Activated CD4-positive, alpha-beta T cell treated with anti-CD3 and anti-CD28 coated beads, Interleukin-2, amount 50 U/mL, for 16 hours (primary cell): ENCODE measurements around the gene MMP28.

Source experiments
- DNase-seq: peaks from one replicate; pipeline ENCODE4 v3.0.0-alpha.2; 2020

Gene MMP28

DNA sequence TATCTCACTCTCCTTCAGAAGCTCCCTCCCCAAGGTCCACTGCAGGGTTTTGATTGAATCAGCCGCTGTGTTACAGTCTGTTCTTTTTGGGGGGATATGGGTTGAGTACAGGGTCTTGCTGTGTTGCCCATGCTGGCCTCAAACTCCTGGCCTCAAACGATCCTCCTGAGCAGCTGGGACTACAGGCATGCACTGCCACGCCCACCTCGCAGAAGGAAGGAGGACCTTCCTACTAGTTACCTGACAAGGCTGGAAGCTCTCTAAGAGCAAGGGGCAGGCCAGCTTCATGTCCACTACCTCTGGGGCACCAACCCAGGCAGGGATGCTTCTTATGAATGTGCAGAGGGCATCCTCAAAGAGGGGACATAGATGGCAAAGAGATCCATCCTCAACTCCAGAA, 1.9 kb upstream of the MMP28 start:
- DNase-seq, result no peak

GRCh38 chr17:35796942-35797341, 1.5 kb upstream of the MMP28 start:
- DNase-seq, result no peak

DNA sequence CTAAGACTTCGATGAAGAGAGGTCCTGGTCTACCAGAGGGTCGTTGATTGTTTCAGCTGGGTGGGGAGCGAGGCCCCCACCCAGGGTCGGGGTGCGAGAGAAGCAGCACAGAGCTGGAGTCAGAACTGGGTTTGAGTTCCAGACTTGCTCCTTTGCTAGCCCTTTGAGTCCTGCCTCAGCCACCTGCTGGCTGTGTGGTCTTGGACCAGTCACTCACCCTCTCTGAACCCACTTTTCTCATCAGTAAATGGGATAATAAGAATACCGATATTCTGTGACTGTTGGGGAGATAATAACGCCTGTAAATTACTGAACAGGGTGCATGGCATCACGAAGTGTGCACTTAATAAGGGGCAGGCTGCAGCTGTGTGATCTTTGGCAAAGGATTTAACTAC, 427 bp upstream of the MMP28 start:
- no peak for DNase-seq

GRCh38 chr17:35793257-35793656, 2.2 kb downstream of the MMP28 start:
- DNase-seq, result no peak

GRCh38 chr17:35791681-35792350, 3.6 kb downstream of the MMP28 start:
- DNase-seq, result no peak

GRCh38 chr17:35790841-35791240, 4.6 kb downstream of the MMP28 start:
- DNase-seq, result no peak

- DNase-seq, result no peak
Measured at GRCh38 chr17:35788477-35789368, 6.7 kb downstream of the MMP28 start.

GRCh38 chr17:35786941-35787432, 8.5 kb downstream of the MMP28 start:
- DNase-seq, result no peak

DNA sequence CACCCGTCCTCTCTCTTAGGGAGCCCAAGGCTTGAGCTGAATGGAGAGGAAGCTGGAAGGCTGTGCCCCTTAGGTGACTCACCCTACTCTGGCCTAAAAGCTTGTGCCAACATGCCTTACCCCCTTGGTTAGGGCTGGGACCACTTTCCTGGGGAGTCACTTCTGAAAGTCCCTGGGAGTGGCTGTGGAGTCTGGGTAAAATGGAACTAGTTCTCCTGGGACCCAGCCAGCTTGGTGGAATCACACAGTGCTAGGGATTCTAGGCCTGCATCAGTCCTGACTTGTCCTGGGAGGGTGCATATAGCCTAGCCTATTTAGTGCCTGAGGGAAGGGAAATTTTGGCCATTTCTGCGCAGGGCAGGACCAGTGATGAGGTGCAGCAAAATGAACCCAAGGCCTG, 10.5 kb downstream of the MMP28 start:
- no peak for DNase-seq

DNA sequence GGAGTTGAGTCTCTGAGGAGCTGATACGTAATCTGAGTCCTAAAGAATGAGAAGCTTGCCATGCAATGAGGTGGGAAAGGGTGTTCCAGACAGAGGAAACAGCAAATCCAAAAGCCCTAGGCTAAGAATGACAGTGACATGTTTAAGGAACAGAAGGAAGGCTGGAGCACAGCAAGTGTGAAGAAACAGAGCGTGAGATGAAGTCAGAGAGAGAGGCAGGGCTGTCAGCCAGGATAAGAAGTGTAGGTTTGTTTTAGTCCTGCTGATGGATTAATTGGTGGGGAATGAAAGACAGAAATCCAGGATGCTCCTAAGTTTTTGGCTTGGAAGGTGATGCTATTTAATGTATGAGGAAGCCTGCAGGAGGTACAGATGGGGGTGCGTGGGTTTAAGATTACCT, 14.5 kb downstream of the MMP28 start:
- no peak for DNase-seq

DNA sequence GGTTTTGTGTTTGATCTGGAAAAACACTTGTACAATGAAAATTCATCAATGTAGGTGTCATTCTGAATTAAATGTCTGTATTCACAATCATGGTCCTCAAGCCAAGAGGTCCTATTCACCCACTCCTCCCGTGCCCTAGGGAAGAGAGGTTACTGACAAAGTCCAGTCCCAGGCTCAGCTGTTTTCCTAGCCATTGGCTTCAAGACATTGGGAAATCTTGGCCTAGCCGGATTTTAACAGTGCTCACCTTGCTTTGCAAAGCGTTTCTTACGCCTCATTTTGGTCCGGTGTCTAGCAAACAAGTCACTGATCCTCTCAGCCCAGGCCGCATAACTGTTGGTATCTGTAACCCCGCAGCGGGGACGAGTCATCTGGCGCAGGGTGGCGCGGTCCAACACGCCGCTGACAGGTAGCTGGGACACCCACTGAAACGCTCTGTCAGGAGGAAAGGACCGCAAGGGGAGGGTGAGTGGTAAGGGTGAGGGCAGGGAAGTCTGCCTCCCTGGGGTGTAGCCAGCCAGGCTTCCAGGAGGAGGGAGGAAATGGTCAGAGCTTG, 16.7 kb downstream of the MMP28 start:
- no peak for DNase-seq

- no peak for DNase-seq
Measured at GRCh38 chr17:35775583-35775982, 19.9 kb downstream of the MMP28 start.

GRCh38 chr17:35775039-35775438, 20.4 kb downstream of the MMP28 start:
- no peak for DNase-seq

- no peak for DNase-seq
Measured at GRCh38 chr17:35774499-35774898, 20.9 kb downstream of the MMP28 start.

- no peak for DNase-seq
Measured at GRCh38 chr17:35773679-35774425, 21.6 kb downstream of the MMP28 start.

- no peak for DNase-seq
Measured at GRCh38 chr17:35773129-35773528, 22.3 kb downstream of the MMP28 start.

- DNase-seq, result no peak
Measured at GRCh38 chr17:35769895-35770486, 25.4 kb downstream of the MMP28 start.

GRCh38 chr17:35768797-35769196, 26.6 kb downstream of the MMP28 start:
- DNase-seq, result no peak

DNA sequence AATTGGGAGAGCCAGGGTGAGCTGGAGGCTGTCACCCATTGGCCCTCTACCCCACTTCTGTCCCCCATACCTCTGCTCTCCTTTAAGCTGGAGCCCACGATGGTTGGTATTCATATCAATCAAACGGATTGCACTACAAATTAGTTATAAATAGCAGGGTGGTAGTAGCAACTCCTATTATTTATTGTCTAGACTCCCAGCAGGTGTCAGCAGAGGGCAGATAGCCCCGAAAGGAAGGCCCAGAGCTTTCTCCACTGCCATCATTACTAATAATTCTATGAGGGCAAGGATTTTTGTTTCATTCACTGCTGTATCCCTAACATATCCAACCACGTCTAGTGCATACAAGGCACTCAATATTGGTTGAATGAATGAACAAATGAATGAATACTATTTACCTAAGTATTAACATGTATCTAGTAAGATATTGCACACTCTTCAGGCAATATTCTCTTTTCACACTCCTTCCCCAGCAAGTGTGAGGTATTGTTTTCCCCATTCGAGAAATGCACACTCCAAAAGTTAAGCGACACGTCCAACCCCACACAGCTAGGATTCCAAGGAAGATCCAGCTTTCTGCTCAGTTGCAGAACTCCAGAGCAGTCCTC, 28.4 kb downstream of the MMP28 start:
- peak; percentile 29 for DNase-seq

- no peak for DNase-seq
Measured at GRCh38 chr17:35766489-35766877, 29.0 kb downstream of the MMP28 start.

DNA sequence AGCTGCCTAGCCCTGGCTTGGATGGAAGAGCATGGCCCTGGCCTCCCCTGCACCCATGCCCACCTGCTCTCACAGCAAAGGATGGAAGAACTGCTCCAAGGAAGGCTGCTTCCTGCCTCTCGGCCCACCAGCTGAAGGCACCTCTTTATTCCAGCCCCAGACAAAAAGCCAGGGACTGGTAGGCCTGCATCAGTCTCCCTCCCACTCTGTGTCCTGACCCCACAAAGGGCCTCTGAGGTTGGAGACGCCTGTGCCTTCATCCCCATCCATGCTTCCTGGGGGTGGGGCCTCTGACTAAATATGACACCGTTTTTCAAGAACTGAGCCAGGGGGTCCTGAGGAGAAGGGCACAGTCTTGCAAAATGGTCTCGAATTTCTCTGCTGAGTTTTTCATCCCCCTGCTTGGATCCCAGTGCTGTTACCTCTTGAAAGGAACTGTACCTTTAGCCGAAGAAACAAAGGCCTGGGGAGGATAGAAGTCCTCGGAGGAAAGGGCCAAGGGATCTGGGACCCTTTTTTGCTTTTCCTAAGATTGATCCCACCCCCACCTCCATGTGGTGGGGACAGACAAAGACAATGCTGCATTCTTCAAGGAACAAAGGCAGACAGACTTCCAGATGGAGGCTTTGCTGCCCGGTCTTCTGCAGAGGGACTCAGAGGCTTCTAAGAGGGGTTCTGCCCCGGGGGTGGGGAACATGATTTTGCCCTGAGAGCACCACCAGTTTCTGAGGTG, 29.5 kb downstream of the MMP28 start:
- no peak for DNase-seq
